K562 (cell line): ENCODE data around the gene TMEM107. TPM values are rescaled to one million over a fixed set of nuclear protein-coding genes. Genes with fewer than 3 reads are reported as not detected.
A peak's percentile ranks its signal among the peaks of the same experiment; 100 is the strongest.

ENCODE experiments used
- CBX2 ChIP-seq: fragments of 200-600 bp; sonication (generic); IDR thresholded peaks from one replicate; pipeline ENCODE4 v1.6.1; 2012; ENCODE audit warnings: mild to moderate bottlenecking, low read length, inconsistent platforms; ENCODE audit not compliant: insufficient read depth, poor library complexity, severe bottlenecking
- CREM ChIP-seq: IDR thresholded peaks from 2 replicates; pipeline ENCODE4 v1.6.1; 2014; ENCODE audit warnings: antibody characterized with exemption, low read depth
- DPF2 ChIP-seq: fragments of 450-650 bp; IDR thresholded peaks from 2 replicates; pipeline ENCODE4 v1.6.1; 2016
- HNRNPUL1 ChIP-seq: fragments of 200-400 bp; formaldehyde crosslinking; IDR thresholded peaks from 2 replicates; pipeline ENCODE4 v1.6.1; 2017; ENCODE audit warnings: low read length
- IRF1 ChIP-seq: sonication (generic); formaldehyde crosslinking; IDR thresholded peaks from 2 replicates; pipeline ENCODE4 v1.8.0; 2022; ENCODE audit warnings: missing genetic modification reagents, mild to moderate bottlenecking, borderline replicate concordance
- KLF16 ChIP-seq: IDR thresholded peaks from 2 replicates; pipeline ENCODE4 v1.6.1; 2016; ENCODE audit warnings: antibody characterized with exemption
- MYC ChIP-seq, 2 experiments: fragments of 250-450 bp in 1 of 2; sonication (Bioruptor Pico) in 1 of 2; IDR thresholded peaks; 2 replicates each; pipeline versions ENCODE4 v1.5.1 to v1.6.1; 2012 to 2021; ENCODE audit warnings: low read depth in 2 of 2, borderline replicate concordance in 1 of 2, improper control_type of control experiment in 1 of 2, low read length in 1 of 2, mild to moderate bottlenecking in 1 of 2, moderate library complexity in 1 of 2
- POLR2G ChIP-seq: fragments of 200-400 bp; formaldehyde crosslinking; IDR thresholded peaks from 2 replicates; pipeline ENCODE4 v1.6.1; 2017; ENCODE audit warnings: low read depth, mild to moderate bottlenecking, antibody characterized with exemption, low read length, moderate library complexity
- PTRF ChIP-seq: fragments of 450-650 bp; IDR thresholded peaks from 2 replicates; pipeline ENCODE4 v1.6.1; 2016; ENCODE audit warnings: mild to moderate bottlenecking, missing genetic modification characterization, missing compliant biosample characterization
- RB1 ChIP-seq: fragments of 450-650 bp; IDR thresholded peaks from 2 replicates; pipeline ENCODE4 v1.6.1; 2017; ENCODE audit warnings: low read depth, mild to moderate bottlenecking
- RFX7 ChIP-seq: fragments of 250-450 bp; sonication (Bioruptor Pico); IDR thresholded peaks from 2 replicates; pipeline ENCODE4 v1.5.1; 2021; ENCODE audit warnings: mild to moderate bottlenecking
- TAF15 ChIP-seq: fragments of 200-400 bp; formaldehyde crosslinking; IDR thresholded peaks from 2 replicates; pipeline ENCODE4 v1.6.1; 2017; ENCODE audit warnings: mild to moderate bottlenecking, low read depth, low read length, moderate library complexity
- USF1 ChIP-seq: sonication (generic); formaldehyde crosslinking; IDR thresholded peaks from 2 replicates; pipeline ENCODE4 v1.9.0; 2022; ENCODE audit warnings: mild to moderate bottlenecking, missing genetic modification reagents
- ZNF140 ChIP-seq: fragments of 250-450 bp; sonication (Bioruptor Pico); IDR thresholded peaks from 2 replicates; pipeline ENCODE4 v1.8.0; 2021; ENCODE audit warnings: moderate library complexity, mild to moderate bottlenecking, inconsistent platforms
- ZNF347 ChIP-seq: fragments of 450-650 bp; formaldehyde crosslinking; IDR thresholded peaks from 2 replicates; pipeline ENCODE4 v1.4.0; 2020; ENCODE audit warnings: low read depth, mild to moderate bottlenecking, moderate library complexity
- polyA plus RNA-seq, 8 experiments: library from polyadenylated mRNA; depleted of rRNA in 4 of 8; stranded (reverse) in 5 of 8; unstranded in 3 of 8; fragments of >200 nt; fragmentation: Nextera tagmentation in 2 of 8; fragmentation: Illumina TruSeq in 1 of 8; extraction: Ambion mirVana in 2 of 8; extraction: Trizol in 1 of 8; gene quantifications; 2 replicates each; pipeline versions ENCODE4 v1.2.1 to v1.2.3, GENCODE V29; 2011 to 2014; ENCODE audit warnings: inconsistent platforms in 1 of 8, missing spikeins in 1 of 8
- total RNA-seq, 7 experiments: library from RNA; depleted of rRNA in 6 of 7; stranded (reverse); fragments of >200 nt in 6 of 7; fragmentation: Illumina TruSeq in 2 of 7; extraction: Trizol in 2 of 7; gene quantifications; 2 replicates each; pipeline versions ENCODE4 v1.2.1 to v1.2.3, GENCODE V29; 2011 to 2021; ENCODE audit warnings: low replicate concordance in 1 of 7
- TF ChIP-seq, protein P1 (sequence below): conservative IDR thresholded peaks from 2 replicates; pipeline ENCODE4 v1.6.1; 2011; ENCODE audit warnings: low read depth, mild to moderate bottlenecking, low read length; ENCODE audit not compliant: control insufficient read depth
- TF ChIP-seq, protein P2 (sequence below), 2 experiments: fragments of 450-650 bp; IDR thresholded peaks; 2 replicates each; pipeline ENCODE4 v1.6.1; 2018; ENCODE audit warnings: mild to moderate bottlenecking in 2 of 2, low read depth in 1 of 2; ENCODE audit not compliant: partially characterized antibody in 2 of 2
- TF ChIP-seq, protein P3 (sequence below): sonication (generic); formaldehyde crosslinking; IDR thresholded peaks from 2 replicates; pipeline ENCODE4 v1.8.1; 2023; ENCODE audit warnings: mild to moderate bottlenecking, missing genetic modification reagents

Gene TMEM107
- total and polyA plus RNA-seq, 9 of the 15 experiments (the other 6 are each of a cell fraction or from before 2014, with no cell fraction given) = 7.1 to 26.2 (median 16.9) TPM

- TF ChIP-seq CREM (peak; percentile 71), TAF15 (no peak), CBX2 (no peak), KLF16 (no peak), RFX7 (CRISPR knock-in tag) (no peak), USF1 (CRISPR knock-in tag) (no peak), ZNF140 (CRISPR knock-in tag) (no peak), IRF1 (CRISPR knock-in tag) (no peak), DPF2 (no peak), PTRF (tag) (no peak), MYC (IDR thresholded peaks at IDR 0.05; ENCODE audit: low read depth, low read length) (no peak), MYC (CRISPR knock-in tag; IDR thresholded peaks at IDR 0.05; ENCODE audit: borderline replicate concordance, low read depth) (no peak), POLR2G (peak; percentile 63), ZNF347 (CRISPR knock-in tag) (no peak), RB1 (peak; percentile 15; the same call in 1 of the 2 replicates), HNRNPUL1 (no peak)
- TF ChIP-seq, protein P1, sequence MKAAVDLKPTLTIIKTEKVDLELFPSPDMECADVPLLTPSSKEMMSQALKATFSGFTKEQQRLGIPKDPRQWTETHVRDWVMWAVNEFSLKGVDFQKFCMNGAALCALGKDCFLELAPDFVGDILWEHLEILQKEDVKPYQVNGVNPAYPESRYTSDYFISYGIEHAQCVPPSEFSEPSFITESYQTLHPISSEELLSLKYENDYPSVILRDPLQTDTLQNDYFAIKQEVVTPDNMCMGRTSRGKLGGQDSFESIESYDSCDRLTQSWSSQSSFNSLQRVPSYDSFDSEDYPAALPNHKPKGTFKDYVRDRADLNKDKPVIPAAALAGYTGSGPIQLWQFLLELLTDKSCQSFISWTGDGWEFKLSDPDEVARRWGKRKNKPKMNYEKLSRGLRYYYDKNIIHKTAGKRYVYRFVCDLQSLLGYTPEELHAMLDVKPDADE = peak; percentile 48; the same call in 1 of the 2 replicates
- TF ChIP-seq, protein P2, sequence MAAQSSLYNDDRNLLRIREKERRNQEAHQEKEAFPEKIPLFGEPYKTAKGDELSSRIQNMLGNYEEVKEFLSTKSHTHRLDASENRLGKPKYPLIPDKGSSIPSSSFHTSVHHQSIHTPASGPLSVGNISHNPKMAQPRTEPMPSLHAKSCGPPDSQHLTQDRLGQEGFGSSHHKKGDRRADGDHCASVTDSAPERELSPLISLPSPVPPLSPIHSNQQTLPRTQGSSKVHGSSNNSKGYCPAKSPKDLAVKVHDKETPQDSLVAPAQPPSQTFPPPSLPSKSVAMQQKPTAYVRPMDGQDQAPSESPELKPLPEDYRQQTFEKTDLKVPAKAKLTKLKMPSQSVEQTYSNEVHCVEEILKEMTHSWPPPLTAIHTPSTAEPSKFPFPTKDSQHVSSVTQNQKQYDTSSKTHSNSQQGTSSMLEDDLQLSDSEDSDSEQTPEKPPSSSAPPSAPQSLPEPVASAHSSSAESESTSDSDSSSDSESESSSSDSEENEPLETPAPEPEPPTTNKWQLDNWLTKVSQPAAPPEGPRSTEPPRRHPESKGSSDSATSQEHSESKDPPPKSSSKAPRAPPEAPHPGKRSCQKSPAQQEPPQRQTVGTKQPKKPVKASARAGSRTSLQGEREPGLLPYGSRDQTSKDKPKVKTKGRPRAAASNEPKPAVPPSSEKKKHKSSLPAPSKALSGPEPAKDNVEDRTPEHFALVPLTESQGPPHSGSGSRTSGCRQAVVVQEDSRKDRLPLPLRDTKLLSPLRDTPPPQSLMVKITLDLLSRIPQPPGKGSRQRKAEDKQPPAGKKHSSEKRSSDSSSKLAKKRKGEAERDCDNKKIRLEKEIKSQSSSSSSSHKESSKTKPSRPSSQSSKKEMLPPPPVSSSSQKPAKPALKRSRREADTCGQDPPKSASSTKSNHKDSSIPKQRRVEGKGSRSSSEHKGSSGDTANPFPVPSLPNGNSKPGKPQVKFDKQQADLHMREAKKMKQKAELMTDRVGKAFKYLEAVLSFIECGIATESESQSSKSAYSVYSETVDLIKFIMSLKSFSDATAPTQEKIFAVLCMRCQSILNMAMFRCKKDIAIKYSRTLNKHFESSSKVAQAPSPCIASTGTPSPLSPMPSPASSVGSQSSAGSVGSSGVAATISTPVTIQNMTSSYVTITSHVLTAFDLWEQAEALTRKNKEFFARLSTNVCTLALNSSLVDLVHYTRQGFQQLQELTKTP (IDR thresholded peaks at IDR 0.05; ENCODE audit: low read depth in 1 of 2, partially characterized antibody in 2 of 2) = no peak
- TF ChIP-seq, protein P3, sequence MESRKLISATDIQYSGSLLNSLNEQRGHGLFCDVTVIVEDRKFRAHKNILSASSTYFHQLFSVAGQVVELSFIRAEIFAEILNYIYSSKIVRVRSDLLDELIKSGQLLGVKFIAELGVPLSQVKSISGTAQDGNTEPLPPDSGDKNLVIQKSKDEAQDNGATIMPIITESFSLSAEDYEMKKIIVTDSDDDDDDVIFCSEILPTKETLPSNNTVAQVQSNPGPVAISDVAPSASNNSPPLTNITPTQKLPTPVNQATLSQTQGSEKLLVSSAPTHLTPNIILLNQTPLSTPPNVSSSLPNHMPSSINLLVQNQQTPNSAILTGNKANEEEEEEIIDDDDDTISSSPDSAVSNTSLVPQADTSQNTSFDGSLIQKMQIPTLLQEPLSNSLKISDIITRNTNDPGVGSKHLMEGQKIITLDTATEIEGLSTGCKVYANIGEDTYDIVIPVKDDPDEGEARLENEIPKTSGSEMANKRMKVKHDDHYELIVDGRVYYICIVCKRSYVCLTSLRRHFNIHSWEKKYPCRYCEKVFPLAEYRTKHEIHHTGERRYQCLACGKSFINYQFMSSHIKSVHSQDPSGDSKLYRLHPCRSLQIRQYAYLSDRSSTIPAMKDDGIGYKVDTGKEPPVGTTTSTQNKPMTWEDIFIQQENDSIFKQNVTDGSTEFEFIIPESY (CRISPR knock-in tag) = no peak
Measured at GRCh38 chr17:8185582-8186445, 9.6 kb upstream of the TMEM107 start (continued).
